HepG2 (cell line): ENCODE data around the gene NGEF. TPM values are rescaled to one million over a fixed set of nuclear protein-coding genes. Genes with fewer than 3 reads are reported as not detected.

Source experiments
- ASH2L ChIP-seq: fragments of 300-600, 200-600 bp; sonication (generic); IDR thresholded peaks from 2 replicates; pipeline ENCODE4 v1.7.0; 2017; ENCODE audit warnings: low read depth, mild to moderate bottlenecking, moderate library complexity, mixed read lengths, low read length; ENCODE audit not compliant: insufficient read length
- MED8 ChIP-seq: sonication (generic); formaldehyde crosslinking; IDR thresholded peaks from 2 replicates; pipeline ENCODE4 v1.8.1; 2023; ENCODE audit warnings: mild to moderate bottlenecking, missing genetic modification reagents; ENCODE audit not compliant: insufficient replicate concordance
- SAP130 ChIP-seq: IDR thresholded peaks from 2 replicates; pipeline ENCODE4 v1.6.1; 2016; ENCODE audit warnings: low read depth
- TCF7L2 ChIP-seq: IDR thresholded peaks from 2 replicates; pipeline ENCODE4 v1.6.1; 2011; ENCODE audit warnings: mild to moderate bottlenecking, low read depth, low read length, moderate library complexity
- TRIM24 ChIP-seq: sonication (generic); formaldehyde crosslinking; IDR thresholded peaks from 2 replicates; pipeline ENCODE4 v1.8.0; 2022; ENCODE audit warnings: mild to moderate bottlenecking, missing genetic modification reagents
- ZNF17 ChIP-seq: sonication (generic); formaldehyde crosslinking; IDR thresholded peaks from 2 replicates; pipeline ENCODE4 v1.5.0; 2020; ENCODE audit warnings: mild to moderate bottlenecking, missing genetic modification reagents
- ZNF331 ChIP-seq: sonication (generic); formaldehyde crosslinking; IDR thresholded peaks from 2 replicates; pipeline ENCODE4 v1.4.0; 2020; ENCODE audit warnings: missing genetic modification reagents
- ZNF556 ChIP-seq: sonication (generic); formaldehyde crosslinking; IDR thresholded peaks from 2 replicates; pipeline ENCODE4 v1.4.0; 2020; ENCODE audit warnings: mild to moderate bottlenecking, missing genetic modification reagents, borderline replicate concordance
- ZNF737 ChIP-seq: sonication (generic); formaldehyde crosslinking; IDR thresholded peaks from 2 replicates; pipeline ENCODE4 v1.5.0; 2020; ENCODE audit warnings: missing genetic modification reagents, mild to moderate bottlenecking, borderline replicate concordance
- ZNF773 ChIP-seq: sonication (generic); formaldehyde crosslinking; IDR thresholded peaks from 2 replicates; pipeline ENCODE4 v1.4.0; 2020; ENCODE audit warnings: missing genetic modification reagents, borderline replicate concordance
- polyA plus RNA-seq, 8 experiments: library from polyadenylated mRNA; depleted of rRNA in 3 of 8; stranded (reverse) in 7 of 8; unstranded in 1 of 8; fragments of >200 nt; fragmentation: Illumina TruSeq in 4 of 8; extraction: Trizol in 4 of 8; gene quantifications; 2 replicates each; pipeline versions ENCODE4 v1.2.1 to v1.2.3, GENCODE V29; 2011 to 2016; ENCODE audit warnings: low read depth in 4 of 8, missing spikeins in 1 of 8, mixed read lengths in 1 of 8; ENCODE audit not compliant: insufficient read depth in 1 of 8
- total RNA-seq, 5 experiments: library from RNA; depleted of rRNA; stranded (reverse); fragments of >200 nt; fragmentation: Illumina TruSeq; extraction: Trizol; gene quantifications; 2 replicates each; pipeline ENCODE4 v1.2.3, GENCODE V29; 2016; ENCODE audit warnings: low read depth in 1 of 5
- TF ChIP-seq, protein P1 (sequence below): sonication (generic); formaldehyde crosslinking; conservative IDR thresholded peaks from 2 replicates; pipeline ENCODE4 v1.8.0; 2022; ENCODE audit warnings: mild to moderate bottlenecking, moderate library complexity, missing genetic modification reagents
- TF ChIP-seq, protein P2 (sequence below): sonication (generic); formaldehyde crosslinking; IDR thresholded peaks from 2 replicates; pipeline ENCODE4 v1.5.1; 2020; ENCODE audit warnings: missing genetic modification reagents, mild to moderate bottlenecking, borderline replicate concordance
- TF ChIP-seq, protein P3 (sequence below): sonication (generic); formaldehyde crosslinking; IDR thresholded peaks from 2 replicates; pipeline ENCODE4 v1.4.0; 2020; ENCODE audit warnings: mild to moderate bottlenecking, missing genetic modification reagents
- TF ChIP-seq, protein P4 (sequence below): sonication (generic); formaldehyde crosslinking; IDR thresholded peaks from 2 replicates; pipeline ENCODE4 v1.5.1; 2020; ENCODE audit warnings: mild to moderate bottlenecking, missing genetic modification reagents
- TF ChIP-seq, protein P5 (sequence below): sonication (generic); formaldehyde crosslinking; conservative IDR thresholded peaks from 2 replicates; pipeline ENCODE4 v1.4.0; 2020; ENCODE audit warnings: missing genetic modification reagents
- TF ChIP-seq, protein P6 (sequence below): sonication (generic); formaldehyde crosslinking; IDR thresholded peaks from 2 replicates; pipeline ENCODE4 v1.4.0; 2020; ENCODE audit warnings: mild to moderate bottlenecking, missing genetic modification reagents

NGEF gene
- total and polyA plus RNA-seq, 2 of the 13 experiments (the other 11 are each of a cell fraction or from before 2014, with no cell fraction given): 14.4 to 36.9 TPM

DNA sequence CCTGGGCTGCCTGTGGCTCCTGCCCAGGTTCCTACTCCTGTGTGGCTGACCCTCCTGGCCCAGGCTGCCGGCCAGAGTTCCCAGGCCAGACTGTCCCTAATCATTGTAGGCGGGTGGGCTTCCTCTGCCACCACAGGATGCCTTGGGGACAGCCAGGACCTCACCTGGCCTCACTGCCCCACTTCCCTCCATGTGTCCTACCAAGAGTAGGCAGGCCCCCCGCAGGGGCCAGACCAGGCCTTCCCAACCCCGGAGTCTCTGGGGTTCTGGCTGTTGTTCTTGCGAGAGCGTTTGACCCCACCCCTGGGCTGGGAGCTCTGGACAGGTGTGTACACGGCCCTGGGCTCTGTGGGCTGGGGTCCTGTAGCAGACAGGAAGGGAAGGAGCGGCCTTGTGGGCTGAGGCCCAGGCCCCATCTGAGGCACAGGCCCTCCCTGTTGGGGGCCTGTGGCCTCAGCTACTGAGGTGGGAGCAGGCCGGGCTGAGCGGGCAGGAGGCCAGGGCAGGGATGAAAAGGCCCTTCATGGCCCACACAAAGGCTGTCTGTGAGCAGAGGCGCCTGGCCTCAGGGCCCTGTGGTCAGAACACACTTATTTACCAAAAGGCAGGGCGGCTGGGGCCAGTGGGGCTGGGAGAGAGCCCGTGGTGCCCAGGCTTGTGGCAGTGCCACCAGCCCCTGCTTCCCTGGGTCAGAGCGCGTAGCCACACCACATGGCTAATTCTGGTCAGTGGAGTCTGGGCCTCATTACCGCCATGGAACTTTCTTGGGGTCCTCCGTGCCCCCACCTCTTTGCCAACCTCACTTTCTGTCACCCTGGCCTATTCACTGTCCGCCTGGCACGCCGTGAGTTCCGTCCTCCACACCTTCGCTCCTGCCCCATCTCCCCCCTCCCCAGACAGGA lies 141.0 kb downstream of the NGEF start (continued):
- peak; percentile 73 for TF ChIP-seq MED8 (CRISPR knock-in tag)
- TF ChIP-seq SAP130 (CRISPR knock-in tag): peak; percentile 80
- TF ChIP-seq, protein P1, sequence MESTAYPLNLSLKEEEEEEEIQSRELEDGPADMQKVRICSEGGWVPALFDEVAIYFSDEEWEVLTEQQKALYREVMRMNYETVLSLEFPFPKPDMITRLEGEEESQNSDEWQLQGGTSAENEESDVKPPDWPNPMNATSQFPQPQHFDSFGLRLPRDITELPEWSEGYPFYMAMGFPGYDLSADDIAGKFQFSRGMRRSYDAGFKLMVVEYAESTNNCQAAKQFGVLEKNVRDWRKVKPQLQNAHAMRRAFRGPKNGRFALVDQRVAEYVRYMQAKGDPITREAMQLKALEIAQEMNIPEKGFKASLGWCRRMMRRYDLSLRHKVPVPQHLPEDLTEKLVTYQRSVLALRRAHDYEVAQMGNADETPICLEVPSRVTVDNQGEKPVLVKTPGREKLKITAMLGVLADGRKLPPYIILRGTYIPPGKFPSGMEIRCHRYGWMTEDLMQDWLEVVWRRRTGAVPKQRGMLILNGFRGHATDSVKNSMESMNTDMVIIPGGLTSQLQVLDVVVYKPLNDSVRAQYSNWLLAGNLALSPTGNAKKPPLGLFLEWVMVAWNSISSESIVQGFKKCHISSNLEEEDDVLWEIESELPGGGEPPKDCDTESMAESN (CRISPR knock-in tag): peak; percentile 53
- peak; percentile 77; the same call in 1 of the 2 replicates for TF ChIP-seq ZNF556 (CRISPR knock-in tag)
- no peak for TF ChIP-seq TCF7L2
- TF ChIP-seq, protein P2, sequence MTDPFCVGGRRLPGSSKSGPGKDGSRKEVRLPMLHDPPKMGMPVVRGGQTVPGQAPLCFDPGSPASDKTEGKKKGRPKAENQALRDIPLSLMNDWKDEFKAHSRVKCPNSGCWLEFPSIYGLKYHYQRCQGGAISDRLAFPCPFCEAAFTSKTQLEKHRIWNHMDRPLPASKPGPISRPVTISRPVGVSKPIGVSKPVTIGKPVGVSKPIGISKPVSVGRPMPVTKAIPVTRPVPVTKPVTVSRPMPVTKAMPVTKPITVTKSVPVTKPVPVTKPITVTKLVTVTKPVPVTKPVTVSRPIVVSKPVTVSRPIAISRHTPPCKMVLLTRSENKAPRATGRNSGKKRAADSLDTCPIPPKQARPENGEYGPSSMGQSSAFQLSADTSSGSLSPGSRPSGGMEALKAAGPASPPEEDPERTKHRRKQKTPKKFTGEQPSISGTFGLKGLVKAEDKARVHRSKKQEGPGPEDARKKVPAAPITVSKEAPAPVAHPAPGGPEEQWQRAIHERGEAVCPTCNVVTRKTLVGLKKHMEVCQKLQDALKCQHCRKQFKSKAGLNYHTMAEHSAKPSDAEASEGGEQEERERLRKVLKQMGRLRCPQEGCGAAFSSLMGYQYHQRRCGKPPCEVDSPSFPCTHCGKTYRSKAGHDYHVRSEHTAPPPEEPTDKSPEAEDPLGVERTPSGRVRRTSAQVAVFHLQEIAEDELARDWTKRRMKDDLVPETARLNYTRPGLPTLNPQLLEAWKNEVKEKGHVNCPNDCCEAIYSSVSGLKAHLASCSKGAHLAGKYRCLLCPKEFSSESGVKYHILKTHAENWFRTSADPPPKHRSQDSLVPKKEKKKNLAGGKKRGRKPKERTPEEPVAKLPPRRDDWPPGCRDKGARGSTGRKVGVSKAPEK (CRISPR knock-in tag): 0 out of 2 replicates have a peak, but pooled peaks have one; percentile 3
- TF ChIP-seq, protein P3, sequence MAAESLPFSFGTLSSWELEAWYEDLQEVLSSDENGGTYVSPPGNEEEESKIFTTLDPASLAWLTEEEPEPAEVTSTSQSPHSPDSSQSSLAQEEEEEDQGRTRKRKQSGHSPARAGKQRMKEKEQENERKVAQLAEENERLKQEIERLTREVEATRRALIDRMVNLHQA (CRISPR knock-in tag): no peak
- TF ChIP-seq ASH2L: peak; percentile 45
- no peak for TF ChIP-seq TRIM24
- TF ChIP-seq, protein P4, sequence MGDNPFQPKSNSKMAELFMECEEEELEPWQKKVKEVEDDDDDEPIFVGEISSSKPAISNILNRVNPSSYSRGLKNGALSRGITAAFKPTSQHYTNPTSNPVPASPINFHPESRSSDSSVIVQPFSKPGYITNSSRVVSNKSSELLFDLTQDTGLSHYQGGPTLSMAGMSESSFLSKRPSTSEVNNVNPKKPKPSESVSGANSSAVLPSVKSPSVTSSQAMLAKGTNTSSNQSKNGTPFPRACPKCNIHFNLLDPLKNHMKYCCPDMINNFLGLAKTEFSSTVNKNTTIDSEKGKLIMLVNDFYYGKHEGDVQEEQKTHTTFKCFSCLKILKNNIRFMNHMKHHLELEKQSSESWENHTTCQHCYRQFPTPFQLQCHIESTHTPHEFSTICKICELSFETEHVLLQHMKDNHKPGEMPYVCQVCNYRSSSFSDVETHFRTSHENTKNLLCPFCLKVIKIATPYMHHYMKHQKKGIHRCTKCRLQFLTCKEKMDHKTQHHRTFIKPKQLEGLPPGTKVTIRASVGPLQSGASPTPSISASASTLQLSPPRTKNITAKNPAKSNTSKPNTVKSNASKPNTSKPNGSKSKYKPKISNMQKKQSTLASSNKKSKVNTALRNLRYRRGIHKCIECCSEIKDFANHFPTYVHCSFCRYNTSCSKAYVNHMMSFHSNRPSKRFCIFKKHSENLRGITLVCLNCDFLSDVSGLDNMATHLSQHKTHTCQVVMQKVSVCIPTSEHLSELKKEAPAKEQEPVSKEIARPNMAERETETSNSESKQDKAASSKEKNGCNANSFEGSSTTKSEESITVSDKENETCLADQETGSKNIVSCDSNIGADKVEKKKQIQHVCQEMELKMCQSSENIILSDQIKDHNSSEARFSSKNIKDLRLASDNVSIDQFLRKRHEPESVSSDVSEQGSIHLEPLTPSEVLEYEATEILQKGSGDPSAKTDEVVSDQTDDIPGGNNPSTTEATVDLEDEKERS: peak; percentile 51; the same call in 1 of the 2 replicates
- TF ChIP-seq, protein P5, sequence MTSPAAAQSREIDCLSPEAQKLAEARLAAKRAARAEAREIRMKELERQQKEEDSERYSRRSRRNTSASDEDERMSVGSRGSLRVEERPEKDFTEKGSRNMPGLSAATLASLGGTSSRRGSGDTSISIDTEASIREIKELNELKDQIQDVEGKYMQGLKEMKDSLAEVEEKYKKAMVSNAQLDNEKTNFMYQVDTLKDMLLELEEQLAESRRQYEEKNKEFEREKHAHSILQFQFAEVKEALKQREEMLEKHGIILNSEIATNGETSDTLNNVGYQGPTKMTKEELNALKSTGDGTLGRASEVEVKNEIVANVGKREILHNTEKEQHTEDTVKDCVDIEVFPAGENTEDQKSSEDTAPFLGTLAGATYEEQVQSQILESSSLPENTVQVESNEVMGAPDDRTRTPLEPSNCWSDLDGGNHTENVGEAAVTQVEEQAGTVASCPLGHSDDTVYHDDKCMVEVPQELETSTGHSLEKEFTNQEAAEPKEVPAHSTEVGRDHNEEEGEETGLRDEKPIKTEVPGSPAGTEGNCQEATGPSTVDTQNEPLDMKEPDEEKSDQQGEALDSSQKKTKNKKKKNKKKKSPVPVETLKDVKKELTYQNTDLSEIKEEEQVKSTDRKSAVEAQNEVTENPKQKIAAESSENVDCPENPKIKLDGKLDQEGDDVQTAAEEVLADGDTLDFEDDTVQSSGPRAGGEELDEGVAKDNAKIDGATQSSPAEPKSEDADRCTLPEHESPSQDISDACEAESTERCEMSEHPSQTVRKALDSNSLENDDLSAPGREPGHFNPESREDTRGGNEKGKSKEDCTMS (CRISPR knock-in tag): no peak
- TF ChIP-seq ZNF17: no peak
- TF ChIP-seq, protein P6, sequence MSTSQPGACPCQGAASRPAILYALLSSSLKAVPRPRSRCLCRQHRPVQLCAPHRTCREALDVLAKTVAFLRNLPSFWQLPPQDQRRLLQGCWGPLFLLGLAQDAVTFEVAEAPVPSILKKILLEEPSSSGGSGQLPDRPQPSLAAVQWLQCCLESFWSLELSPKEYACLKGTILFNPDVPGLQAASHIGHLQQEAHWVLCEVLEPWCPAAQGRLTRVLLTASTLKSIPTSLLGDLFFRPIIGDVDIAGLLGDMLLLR: no peak
- TF ChIP-seq ZNF331 (CRISPR knock-in tag): peak; percentile 66; the same call in 1 of the 2 replicates
- no peak for TF ChIP-seq ZNF773 (CRISPR knock-in tag)
- no peak for TF ChIP-seq ZNF737 (CRISPR knock-in tag)
